Measurements from ENCODE around the gene ZNF471. TPM values are rescaled to one million over a fixed set of nuclear protein-coding genes. Genes with fewer than 3 reads are reported as not detected.

ZNF471 gene
- total RNA-seq, 1 donor from 2014 or later: 2.0 TPM

- ATAC-seq: no peak
These were observed 70.3 kb downstream of the ZNF471 start for GRCh38 chr19:56577719-56578602.

Other genes starting within 250 kb of the ZNF471 start
- 1.4 TPM for gene EDDM13, start 235.1 kb upstream of the ZNF471 start, total RNA-seq
- 7.8 TPM for gene ZSCAN5A, start 193.0 kb upstream of the ZNF471 start, total RNA-seq
- gene ZNF582, start 114.3 kb upstream of the ZNF471 start, total RNA-seq: 0.92 TPM
- gene ZNF583, start 103.5 kb upstream of the ZNF471 start, total RNA-seq: 0.48 TPM
- 0.76 TPM for gene ZNF667, start 30.5 kb upstream of the ZNF471 start, total RNA-seq
- 3.6 TPM for gene ZFP28, start 31.1 kb downstream of the ZNF471 start, total RNA-seq
- 2.4 TPM for gene ZNF470, start 59.6 kb downstream of the ZNF471 start, total RNA-seq
- gene ZNF71, start 87.4 kb downstream of the ZNF471 start, total RNA-seq: 1.9 TPM
- not detected for gene SMIM17, start 135.3 kb downstream of the ZNF471 start, total RNA-seq
- gene ZNF835, start 163.9 kb downstream of the ZNF471 start, total RNA-seq: 0.04 TPM

Measured in esophagus mucosa (tissue), 1 donor.